Measurements from ENCODE around the gene TSPAN31.

The TSPAN31 gene

GRCh38 chr12:57724003-57724935 lies 20.6 kb upstream of the TSPAN31 start:
- no peak overlapping the region for H3K4me3 ChIP-seq (ENCODE audit: low read depth, low read length)
- TF ChIP-seq, protein P1, sequence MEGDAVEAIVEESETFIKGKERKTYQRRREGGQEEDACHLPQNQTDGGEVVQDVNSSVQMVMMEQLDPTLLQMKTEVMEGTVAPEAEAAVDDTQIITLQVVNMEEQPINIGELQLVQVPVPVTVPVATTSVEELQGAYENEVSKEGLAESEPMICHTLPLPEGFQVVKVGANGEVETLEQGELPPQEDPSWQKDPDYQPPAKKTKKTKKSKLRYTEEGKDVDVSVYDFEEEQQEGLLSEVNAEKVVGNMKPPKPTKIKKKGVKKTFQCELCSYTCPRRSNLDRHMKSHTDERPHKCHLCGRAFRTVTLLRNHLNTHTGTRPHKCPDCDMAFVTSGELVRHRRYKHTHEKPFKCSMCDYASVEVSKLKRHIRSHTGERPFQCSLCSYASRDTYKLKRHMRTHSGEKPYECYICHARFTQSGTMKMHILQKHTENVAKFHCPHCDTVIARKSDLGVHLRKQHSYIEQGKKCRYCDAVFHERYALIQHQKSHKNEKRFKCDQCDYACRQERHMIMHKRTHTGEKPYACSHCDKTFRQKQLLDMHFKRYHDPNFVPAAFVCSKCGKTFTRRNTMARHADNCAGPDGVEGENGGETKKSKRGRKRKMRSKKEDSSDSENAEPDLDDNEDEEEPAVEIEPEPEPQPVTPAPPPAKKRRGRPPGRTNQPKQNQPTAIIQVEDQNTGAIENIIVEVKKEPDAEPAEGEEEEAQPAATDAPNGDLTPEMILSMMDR (IDR thresholded peaks at IDR 0.05; ENCODE audit: low read depth, low read length), result no peak

DNA sequence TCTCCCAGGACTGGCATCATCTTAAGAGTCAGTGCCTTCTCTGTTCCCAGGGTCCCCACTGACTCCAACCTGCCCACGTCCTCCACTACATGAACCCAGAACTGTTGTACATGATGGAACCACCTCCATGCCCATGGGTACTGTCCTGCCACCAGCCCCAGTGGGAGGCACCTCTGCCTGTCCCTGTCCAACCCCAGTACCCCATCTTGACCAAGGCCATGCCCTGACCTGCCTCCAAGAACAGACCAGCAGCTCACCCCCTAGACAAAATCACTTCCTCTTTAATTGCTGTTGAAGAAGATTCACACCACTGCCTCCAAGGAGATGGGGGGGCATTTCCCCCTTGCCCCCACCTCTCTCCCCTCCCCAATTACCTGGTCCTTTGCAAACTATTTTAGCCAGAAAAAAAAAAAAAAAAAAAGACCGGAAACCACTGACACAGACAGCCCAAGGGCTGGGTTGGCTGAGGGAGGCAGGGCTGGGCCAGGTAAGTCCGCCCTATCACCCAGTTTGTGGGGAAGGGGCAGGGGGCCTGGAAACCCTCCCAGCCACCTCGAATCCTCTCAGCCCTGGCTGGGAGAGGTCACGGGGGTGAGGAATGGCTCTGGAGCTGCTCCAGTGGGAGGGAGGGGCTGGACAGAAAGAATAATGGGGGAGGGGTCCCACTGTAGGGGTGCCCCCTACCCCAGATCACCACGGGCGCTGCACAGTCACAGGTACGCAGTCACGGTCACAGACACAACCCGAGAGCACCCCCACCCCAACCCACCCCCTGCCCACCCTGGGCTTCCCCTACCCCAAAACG lies 19.7 kb upstream of the TSPAN31 start:
- no peak overlapping the region for H3K4me3 ChIP-seq (ENCODE audit: low read depth, low read length)
- TF ChIP-seq, protein P1 (IDR thresholded peaks at IDR 0.05; ENCODE audit: low read depth, low read length), result no peak

GRCh38 chr12:57725851-57726150 lies 19.0 kb upstream of the TSPAN31 start:
- TF ChIP-seq, protein P1 (IDR thresholded peaks at IDR 0.05; ENCODE audit: low read depth, low read length), result no peak
- H3K4me3 ChIP-seq (ENCODE audit: low read depth, low read length), result peak overlapping the region; percentile 88

- H3K4me3 ChIP-seq (ENCODE audit: low read depth, low read length), result peak overlapping the region; percentile 88
- TF ChIP-seq, protein P1 (IDR thresholded peaks at IDR 0.05; ENCODE audit: low read depth, low read length), result peak; percentile 94
These were observed 18.5 kb upstream of the TSPAN31 start for GRCh38 chr12:57726151-57726883.

GRCh38 chr12:57726884-57727757 lies 17.7 kb upstream of the TSPAN31 start:
- peak overlapping the region; percentile 88 for H3K4me3 ChIP-seq (ENCODE audit: low read depth, low read length)
- TF ChIP-seq, protein P1 (IDR thresholded peaks at IDR 0.05; ENCODE audit: low read depth, low read length), result peak; percentile 39

- no peak overlapping the region for H3K4me3 ChIP-seq (ENCODE audit: low read depth, low read length)
- TF ChIP-seq, protein P1 (IDR thresholded peaks at IDR 0.05; ENCODE audit: low read depth, low read length), result no peak
These were observed 17.0 kb upstream of the TSPAN31 start for GRCh38 chr12:57727758-57728395.

Measured in WI38 (cell line).